GM19395 (cell line): ENCODE measurements around the gene DLL4.
"Not testable (repeated sequence)": the region's sequence is repeated elsewhere in the genome, so short reads cannot be mapped to it uniquely, and the experiment has no call there.

Source experiments
- ATAC-seq: cut with Tn5 transposase; IDR thresholded peaks from one replicate; pipeline ENCODE4 v1.9.1; 2021; ENCODE audit warnings: mild to moderate bottlenecking, moderate library complexity; ENCODE audit not compliant: unreplicated experiment

DLL4 gene

DNA sequence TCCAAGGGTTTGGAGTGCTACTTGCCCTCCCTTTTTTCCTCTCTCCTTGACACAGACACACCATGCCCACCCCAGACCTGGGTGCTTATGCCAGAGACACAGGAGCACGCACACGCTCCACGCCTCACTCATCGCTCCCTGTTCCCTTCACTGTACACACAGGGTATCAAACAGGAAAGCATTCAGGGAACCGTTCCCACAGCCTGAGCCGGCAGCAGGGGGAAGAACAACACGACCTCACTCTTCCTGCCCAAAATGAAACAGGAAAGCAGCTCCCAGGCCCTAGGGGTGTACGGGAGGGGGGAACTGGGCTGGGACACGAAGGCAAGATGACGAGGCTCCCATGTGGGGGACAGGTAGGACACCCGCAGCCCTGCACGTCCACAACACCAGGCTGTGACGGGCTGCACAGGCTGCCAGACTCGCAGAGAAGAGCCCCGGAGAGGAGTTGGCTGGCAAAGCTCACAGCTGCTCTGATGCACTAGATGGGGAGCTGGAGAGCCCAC is 11.2 kb downstream of the DLL4 start:
- no peak for ATAC-seq

- ATAC-seq = no peak
Measured at GRCh38 chr15:40941068-40941527, 12.0 kb downstream of the DLL4 start.

GRCh38 chr15:40941528-40942336 is 12.6 kb downstream of the DLL4 start:
- ATAC-seq = peak; percentile 62

GRCh38 chr15:40942337-40942854 is 13.3 kb downstream of the DLL4 start:
- ATAC-seq = no peak

- ATAC-seq = no peak
Measured at GRCh38 chr15:40942878-40943277, 13.7 kb downstream of the DLL4 start.

GRCh38 chr15:40943764-40944365 is 14.7 kb downstream of the DLL4 start:
- no peak for ATAC-seq

DNA sequence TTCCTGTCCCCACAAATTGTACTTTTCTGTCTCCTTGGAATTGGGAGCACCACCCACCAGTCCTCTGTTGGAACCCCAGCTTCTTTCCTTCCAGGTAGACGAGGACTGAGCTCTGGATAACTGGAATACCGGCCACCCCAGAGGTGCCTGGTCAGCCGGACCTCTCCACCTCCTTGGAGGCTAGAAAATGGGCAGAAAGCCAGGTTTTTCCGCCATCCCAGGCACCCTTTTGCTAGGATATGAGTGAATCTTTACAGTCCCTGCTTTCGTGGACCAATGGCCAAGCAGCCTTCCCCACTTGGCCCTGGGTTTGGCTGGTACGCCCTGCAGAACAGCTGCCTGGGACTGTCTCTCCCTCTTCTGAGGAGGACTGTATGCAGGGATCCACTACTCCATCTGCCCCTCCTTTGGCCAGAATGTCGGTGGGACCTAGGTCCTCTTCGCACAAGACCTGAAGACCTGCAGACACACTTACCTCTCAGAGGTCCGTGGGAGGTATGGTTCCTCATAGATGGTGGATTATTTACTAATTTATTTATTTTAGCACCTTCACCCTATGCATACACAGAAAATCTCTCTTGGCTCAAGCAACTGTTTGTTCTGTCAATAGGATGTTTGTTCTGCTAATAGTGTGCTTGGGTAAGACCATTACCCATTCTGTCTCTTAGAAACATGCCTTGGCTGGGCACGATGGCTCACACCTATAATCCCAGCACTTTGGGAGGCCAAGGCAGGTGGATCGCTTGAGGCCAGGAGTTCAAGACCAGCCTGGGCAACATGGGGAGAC is 15.6 kb downstream of the DLL4 start:
- ATAC-seq = no peak

DNA sequence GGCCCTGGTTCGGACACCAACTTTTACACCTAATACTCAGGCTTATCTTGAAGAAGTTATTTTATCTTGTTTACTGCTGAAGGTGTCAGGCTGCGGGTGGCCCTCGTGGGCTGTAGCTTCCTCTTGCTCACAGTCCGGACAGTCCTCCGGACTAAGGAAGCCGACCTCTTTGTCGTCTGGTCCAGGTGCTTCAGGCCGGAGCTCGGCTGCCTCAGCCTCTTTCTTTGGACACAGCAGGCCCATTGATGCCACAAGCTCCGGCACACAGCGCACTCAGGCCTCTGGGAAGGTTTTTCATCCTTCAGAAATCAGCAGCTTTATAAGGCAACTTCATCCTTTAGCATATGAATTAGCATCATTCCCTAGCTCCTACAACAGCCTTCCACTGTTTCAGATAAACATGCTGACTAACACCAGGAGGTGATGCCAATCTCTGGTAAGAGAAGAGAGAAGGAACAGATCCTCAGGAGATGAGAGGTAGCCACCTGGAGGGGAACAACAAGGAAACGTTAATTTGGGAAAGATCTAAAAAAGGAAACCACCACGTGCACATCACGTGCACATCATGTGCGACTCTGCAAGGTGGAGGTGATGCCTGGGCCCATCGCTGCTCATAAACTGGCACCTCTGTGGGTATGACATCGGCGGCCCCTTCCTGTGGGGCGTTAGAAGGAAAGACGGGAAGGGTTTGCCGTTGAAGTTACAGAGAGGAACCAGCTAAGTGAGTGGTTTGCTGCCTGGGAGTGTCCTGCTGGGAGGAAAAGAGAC is 19.8 kb downstream of the DLL4 start:
- ATAC-seq = no peak

DNA sequence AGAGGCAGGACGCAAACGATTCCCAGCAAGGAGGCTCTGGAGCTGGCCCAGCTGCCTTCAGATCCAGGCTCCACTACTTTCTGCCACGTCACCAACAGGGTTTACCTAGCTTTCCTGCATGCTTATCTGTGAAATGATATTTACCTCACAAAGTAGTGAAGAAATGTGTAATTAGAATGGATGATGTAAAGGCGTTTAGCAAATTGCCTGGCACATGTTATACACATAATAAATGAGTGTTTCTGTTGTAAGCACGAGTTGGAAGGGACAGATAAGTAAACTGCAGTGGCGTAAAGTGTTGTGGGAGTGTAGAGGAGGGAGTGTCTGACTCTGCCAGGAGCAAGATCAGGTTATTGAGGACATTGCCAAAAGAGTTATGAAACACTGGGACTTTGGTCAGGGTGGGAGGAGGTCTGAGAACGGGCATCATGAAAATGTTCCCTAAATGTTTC is 20.6 kb downstream of the DLL4 start:
- ATAC-seq = no peak

- ATAC-seq = no peak
Measured at GRCh38 chr15:40951764-40952163, 22.6 kb downstream of the DLL4 start.

DNA sequence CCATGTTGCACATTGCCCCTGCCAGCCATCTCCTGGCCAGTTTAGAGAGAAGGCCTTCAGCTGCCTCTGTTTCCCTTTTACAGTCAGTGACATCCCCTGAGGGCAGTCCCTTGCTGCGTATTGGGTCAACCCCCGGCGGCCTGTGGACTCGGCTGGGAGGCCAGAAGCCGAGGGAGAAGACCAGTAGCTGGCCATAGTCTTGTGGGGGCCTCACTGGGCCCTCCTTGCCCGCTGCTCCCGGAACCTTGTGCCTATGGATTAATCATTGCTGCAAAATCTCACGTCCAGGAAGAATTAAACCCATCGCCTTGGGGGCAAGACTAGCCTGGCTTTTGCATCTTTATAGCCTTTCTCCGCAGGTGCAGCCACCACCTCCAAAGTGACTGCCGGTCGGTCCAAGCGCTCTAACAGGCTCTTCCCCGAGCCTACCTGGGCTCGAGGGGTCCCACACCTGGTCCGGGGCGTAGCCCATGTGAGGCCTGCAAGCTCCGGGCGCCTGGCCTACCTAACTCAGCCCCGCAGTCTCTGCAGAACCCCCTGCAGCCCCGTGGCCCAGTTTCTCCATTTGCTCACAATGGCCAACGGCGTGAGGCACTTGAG is 23.3 kb downstream of the DLL4 start:
- ATAC-seq = peak; percentile 6

- peak; percentile 92 for ATAC-seq
Measured at GRCh38 chr15:40952901-40953712, 24.0 kb downstream of the DLL4 start, which contains the start of gene CHAC1. CHAC1 (plus strand) TSS chr15:40953471; CDS start chr15:40953584, 113 bp downstream.

DNA sequence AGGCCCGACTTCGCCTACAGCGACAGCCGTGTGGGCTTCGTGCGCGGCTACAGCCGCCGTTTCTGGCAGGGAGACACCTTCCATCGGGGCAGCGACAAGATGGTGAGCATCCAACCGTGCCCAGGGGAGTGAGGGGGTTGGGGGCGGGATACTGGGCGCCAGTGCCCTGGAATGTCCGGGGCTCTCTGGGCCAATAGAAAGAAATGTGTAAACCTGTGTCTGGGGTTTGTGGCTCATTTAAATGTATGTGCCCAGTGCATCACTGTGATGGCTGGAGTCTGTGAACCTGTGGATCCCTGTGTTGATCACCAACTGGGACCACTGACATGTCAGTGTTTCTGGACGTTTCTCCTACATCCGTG is 24.6 kb downstream of the DLL4 start:
- ATAC-seq = peak; percentile 2

- not testable (repeated sequence) for ATAC-seq
Measured at GRCh38 chr15:40954158-40954848, 25.2 kb downstream of the DLL4 start.

GRCh38 chr15:40955141-40955903 is 26.2 kb downstream of the DLL4 start:
- no peak for ATAC-seq

DNA sequence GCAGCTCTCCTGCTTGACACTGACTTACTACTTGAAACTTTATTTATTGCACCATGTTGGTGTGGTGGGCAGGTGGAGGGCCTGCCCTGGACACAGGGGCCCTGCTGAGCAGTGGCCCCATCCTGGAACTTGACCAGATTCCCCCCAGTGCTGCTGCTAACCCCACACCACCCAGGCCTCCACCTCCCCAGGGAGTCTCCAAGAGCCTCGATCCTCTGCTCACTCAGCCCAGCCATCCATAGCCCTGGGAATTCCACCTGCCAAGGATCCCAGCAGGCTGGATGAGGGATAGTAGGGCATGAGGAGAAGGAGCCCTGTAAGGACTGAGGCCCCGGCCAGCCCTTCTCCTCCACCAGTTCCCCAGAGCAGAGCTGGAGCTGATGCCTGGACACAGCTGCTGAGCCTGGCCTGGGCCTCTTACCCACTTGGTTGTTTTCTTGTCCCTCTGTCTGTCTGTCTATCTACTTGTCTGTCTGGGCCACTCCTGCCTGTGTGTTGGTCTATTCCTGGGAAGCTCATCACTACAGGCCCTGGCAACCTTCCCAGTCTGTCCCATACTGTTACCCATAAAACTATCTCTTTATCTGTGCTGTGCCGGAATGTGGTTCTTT is 26.9 kb downstream of the DLL4 start:
- ATAC-seq = no peak

DNA sequence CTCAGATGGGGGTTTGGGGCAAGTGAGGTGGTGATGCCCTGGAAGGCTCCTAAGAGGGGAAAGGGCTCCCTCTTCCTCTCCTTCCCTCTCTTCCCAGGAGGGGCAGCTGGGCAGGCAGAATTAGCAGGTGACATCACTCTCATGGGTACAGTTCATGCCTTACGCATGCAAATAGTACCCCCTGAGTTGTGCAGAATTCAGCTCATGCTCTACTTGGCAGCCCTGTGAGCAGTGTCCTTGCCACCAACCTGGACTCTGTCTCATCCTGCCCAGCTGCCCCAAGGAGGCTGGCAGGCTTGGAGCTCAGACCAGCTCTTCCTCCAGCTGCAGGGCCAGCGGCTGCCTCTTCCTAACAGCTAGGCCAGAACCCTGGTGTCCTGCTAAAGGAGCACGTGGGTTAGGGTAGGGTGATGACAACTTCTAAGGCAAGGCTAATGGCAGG is 27.4 kb downstream of the DLL4 start:
- ATAC-seq = no peak
